Smooth muscle cell (in vitro differentiated cells): ENCODE results near the gene ZNF219. TPM values are rescaled to one million over a fixed set of nuclear protein-coding genes. Genes with fewer than 3 reads are reported as not detected.

Source experiments
- DNase-seq: peaks from one replicate; lab custom pipeline; 2025; ENCODE audit not compliant: unreplicated experiment; lab: John Stamatoyannopoulos, UW
- H2AFZ ChIP-seq: fragments of 200-600 bp; sonication (generic); 2 replicates; pipeline ENCODE4 v1.6.0; 2016; ENCODE audit warnings: antibody characterized with exemption, low read depth, mild to moderate bottlenecking
- H3F3A ChIP-seq: fragments of 200-600 bp; sonication (generic); 2 replicates; pipeline ENCODE4 v1.6.0; 2017; ENCODE audit warnings: antibody characterized with exemption, low read depth
- H3K27ac ChIP-seq: fragments of 200-600 bp; sonication (generic); 2 replicates; pipeline ENCODE4 v1.5.1; 2016; ENCODE audit warnings: low read depth, mild to moderate bottlenecking
- H3K27me3 ChIP-seq: fragments of 200-600 bp; sonication (generic); 2 replicates; pipeline ENCODE4 v1.6.1; 2016; ENCODE audit warnings: low read depth, mild to moderate bottlenecking
- H3K36me3 ChIP-seq: fragments of 200-600 bp; sonication (generic); 2 replicates; pipeline ENCODE4 v1.5.1; 2016; ENCODE audit warnings: low read depth
- H3K4me1 ChIP-seq: fragments of 200-600 bp; sonication (generic); 2 replicates; pipeline ENCODE4 v1.5.1; 2016; ENCODE audit warnings: low read depth
- H3K4me2 ChIP-seq: fragments of 200-600 bp; sonication (generic); 2 replicates; pipeline ENCODE4 v1.6.0; 2016; ENCODE audit warnings: mild to moderate bottlenecking
- H3K4me3 ChIP-seq: fragments of 200-600 bp; sonication (generic); 2 replicates; pipeline ENCODE4 v1.5.1; 2016; ENCODE audit warnings: mild to moderate bottlenecking
- H3K79me2 ChIP-seq: fragments of 200-600 bp; sonication (generic); 2 replicates; pipeline ENCODE4 v1.6.0; 2016; ENCODE audit warnings: low read depth, mild to moderate bottlenecking
- H3K9ac ChIP-seq: fragments of 200-600 bp; sonication (generic); 2 replicates; pipeline ENCODE4 v1.6.0; 2016; ENCODE audit warnings: low read depth
- H3K9me3 ChIP-seq: fragments of 200-600 bp; sonication (generic); replicated peaks from 2 replicates; pipeline ENCODE4 v1.5.1; 2016; ENCODE audit warnings: low read depth
- H4K20me1 ChIP-seq: fragments of 200-600 bp; sonication (generic); 2 replicates; pipeline ENCODE4 v1.6.0; 2016; ENCODE audit warnings: low read depth
- CTCF ChIP-seq: fragments of 200-600 bp; sonication (generic); IDR thresholded peaks from 2 replicates; pipeline ENCODE4 v1.5.1; 2017; ENCODE audit warnings: borderline replicate concordance, mild to moderate bottlenecking, antibody characterized with exemption; ENCODE audit not compliant: insufficient read depth, poor library complexity, severe bottlenecking
- WGBS: methylation state at CpG from one replicate; pipeline ENCODE4 v1.1.7; 2016; ENCODE audit warnings: low lambda C conversion rate; 5-methylcytosine and 5-hydroxymethylcytosine counted together
- polyA plus RNA-seq: library from polyadenylated mRNA; unstranded; fragments of >200 nt; fragmentation: Nextera tagmentation; extraction: Ambion mirVana; gene quantifications from 2 replicates; pipeline ENCODE4 v1.2.1, GENCODE V29; 2016
- total RNA-seq: library from RNA; depleted of rRNA; stranded (reverse); fragments of >200 nt; gene quantifications from 2 replicates; pipeline ENCODE4 v1.2.3, GENCODE V29; 2014

Gene ZNF219
- total and polyA plus RNA-seq, 2 experiments from 2014 or later, result 8.8 to 10.0 TPM

- Histone ChIP-seq H4K20me1 (no peaks in the 10 kb centered on the region), H3K4me3 (no peak overlapping the region), H3K27ac (no peak overlapping the region)
Measured at GRCh38 chr14:21043974-21044618, 54.4 kb downstream of the ZNF219 start.

GRCh38 chr14:21043387-21043973, 55.0 kb downstream of the ZNF219 start:
- no peak for DNase-seq
- H3F3A ChIP-seq, result no peaks in the 10 kb centered on the region
- H3K36me3 ChIP-seq, result no peaks in the 10 kb centered on the region
- H4K20me1 ChIP-seq, result no peaks in the 10 kb centered on the region
- no peak overlapping the region for H2AFZ ChIP-seq
- 88% methylated on average over 2 of the region's 2 CpGs for WGBS
- H3K9me3 ChIP-seq, result no peaks in the 10 kb centered on the region
- no peak overlapping the region for H3K9ac ChIP-seq
- peaks cover 4% of the 10 kb centered on the region for H3K4me1 ChIP-seq
- no peak overlapping the region for H3K4me2 ChIP-seq
- H3K4me3 ChIP-seq, result no peak overlapping the region
- no peaks in the 10 kb centered on the region for H3K27me3 ChIP-seq
- H3K79me2 ChIP-seq, result no peaks in the 10 kb centered on the region
- H3K27ac ChIP-seq, result no peak overlapping the region
- TF ChIP-seq CTCF, result no peak

More at GRCh38 chr14:21043974-21044618, 54.4 kb downstream of the ZNF219 start:
- Histone ChIP-seq H2AFZ (no peak overlapping the region), H3K4me2 (no peak overlapping the region), H3K27me3 (no peaks in the 10 kb centered on the region), H3K9me3 (no peaks in the 10 kb centered on the region), H3K9ac (no peak overlapping the region), H3F3A (no peaks in the 10 kb centered on the region), H3K4me1 (no peaks in the 10 kb centered on the region), H3K79me2 (no peaks in the 10 kb centered on the region), H3K36me3 (no peaks in the 10 kb centered on the region)
- DNase-seq, result no peak
- WGBS, result 59% methylated on average over 6 of the region's 6 CpGs
- no peak for TF ChIP-seq CTCF

- no peak for TF ChIP-seq CTCF
- H3K27me3 ChIP-seq, result no peaks in the 10 kb centered on the region
- no peaks in the 10 kb centered on the region for H3K79me2 ChIP-seq
- no peaks in the 10 kb centered on the region for H3K36me3 ChIP-seq
- H3K4me1 ChIP-seq, result peaks cover 4% of the 10 kb centered on the region
- H2AFZ ChIP-seq, result no peak overlapping the region
- no peak overlapping the region for H3K27ac ChIP-seq
- no peak overlapping the region for H3K4me3 ChIP-seq
- no peak overlapping the region for H3K4me2 ChIP-seq
- DNase-seq, result no peak
- 83% methylated on average over 8 of the region's 8 CpGs for WGBS
- H3F3A ChIP-seq, result no peaks in the 10 kb centered on the region
- H3K9me3 ChIP-seq, result no peaks in the 10 kb centered on the region
- H3K9ac ChIP-seq, result no peak overlapping the region
- no peaks in the 10 kb centered on the region for H4K20me1 ChIP-seq
Measured at GRCh38 chr14:21042918-21043317, 55.5 kb downstream of the ZNF219 start.
